NT2/D1 (cell line): ENCODE data around the gene NOVA1.

Experiments used
- SUZ12 ChIP-seq: IDR thresholded peaks from 2 replicates; pipeline ENCODE4 v1.6.1; 2011; ENCODE audit not compliant: insufficient read length, insufficient read depth; ENCODE audit errors: extremely low read depth
- YY1 ChIP-seq: IDR thresholded peaks from 2 replicates; pipeline ENCODE4 v1.6.1; 2011; ENCODE audit not compliant: insufficient read length, insufficient read depth
- ZNF274 ChIP-seq: IDR thresholded peaks from 2 replicates; pipeline ENCODE4 v1.6.1; 2011; ENCODE audit warnings: mild to moderate bottlenecking, low read depth, low read length

DNA sequence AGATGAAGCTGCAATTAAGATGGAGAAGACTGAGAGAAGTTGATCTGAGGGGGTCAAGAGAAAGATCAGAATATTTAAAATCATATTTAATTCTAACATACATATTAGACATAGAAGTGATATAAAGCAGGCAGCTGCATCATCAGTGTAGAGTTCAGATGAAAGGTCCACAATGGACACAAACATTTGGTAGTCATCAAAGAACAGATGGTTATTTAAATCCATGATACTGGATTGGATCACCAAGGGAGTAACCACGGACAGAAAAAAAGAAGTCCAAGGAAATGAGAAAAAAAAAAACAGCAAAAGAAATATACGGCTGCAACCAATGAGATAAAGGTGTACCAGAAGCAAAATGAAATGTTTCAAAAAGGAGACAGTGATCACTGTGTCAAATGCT is 20.1 kb downstream of the NOVA1 start:
- TF ChIP-seq YY1 (no peak), ZNF274 (no peak), SUZ12 (no peak)
